Measurements from ENCODE around the gene CALN1.
"Not testable (repeated sequence)": the region's sequence is repeated elsewhere in the genome, so short reads cannot be mapped to it uniquely, and the experiment has no call there.

Gene CALN1

GRCh38 chr7:72069263-72069662, 342.9 kb downstream of the CALN1 start:
- no peak overlapping the region for H3K4me3 ChIP-seq (ENCODE audit: low read length)
- no peaks in the 10 kb centered on the region for H3K9me3 ChIP-seq (ENCODE audit: insufficient read depth, low read length)
- H3K27me3 ChIP-seq (ENCODE audit: low read depth, low read length), result no peaks in the 10 kb centered on the region
- H3K79me2 ChIP-seq (ENCODE audit: low read length), result no peaks in the 10 kb centered on the region
- H3K27ac ChIP-seq (ENCODE audit: low read length), result no peak overlapping the region
- no peak overlapping the region for H3K9ac ChIP-seq (ENCODE audit: low read length)
- H3K4me1 ChIP-seq (ENCODE audit: low read length), result no peaks in the 10 kb centered on the region
- H3K36me3 ChIP-seq (replicated peaks; ENCODE audit: low read depth, low read length), result no peaks in the 10 kb centered on the region
- no peak overlapping the region for H2AFZ ChIP-seq (ENCODE audit: low read depth, low read length)
- H4K20me1 ChIP-seq (ENCODE audit: insufficient read depth, low read length), result no peaks in the 10 kb centered on the region
- TF ChIP-seq CTCF (IDR thresholded peaks at IDR 0.05; ENCODE audit: low read depth, low read length), result no peak
- TF ChIP-seq EZH2phosphoT487 (IDR thresholded peaks at IDR 0.05; ENCODE audit: low read depth), result no peak
- no peak overlapping the region for H3K4me2 ChIP-seq (ENCODE audit: low read length)

- H3K4me2 ChIP-seq (ENCODE audit: low read length); H3K9me3 ChIP-seq (ENCODE audit: insufficient read depth, low read length); H3K36me3 ChIP-seq (replicated peaks; ENCODE audit: low read depth, low read length); H3K79me2 ChIP-seq (ENCODE audit: low read length); H2AFZ ChIP-seq (ENCODE audit: low read depth, low read length); H3K27me3 ChIP-seq (ENCODE audit: low read depth, low read length); H3K4me3 ChIP-seq (ENCODE audit: low read length); H3K4me1 ChIP-seq (ENCODE audit: low read length); H3K27ac ChIP-seq (ENCODE audit: low read length); H4K20me1 ChIP-seq (ENCODE audit: insufficient read depth, low read length); H3K9ac ChIP-seq (ENCODE audit: low read length): not testable (repeated sequence)
Observed at GRCh38 chr7:72065764-72066163, 346.4 kb downstream of the CALN1 start.

GRCh38 chr7:72064916-72065315, 347.2 kb downstream of the CALN1 start:
- TF ChIP-seq EZH2phosphoT487 (IDR thresholded peaks at IDR 0.05; ENCODE audit: low read depth) (no peak), CTCF (IDR thresholded peaks at IDR 0.05; ENCODE audit: low read depth, low read length) (no peak)
- Histone ChIP-seq H3K79me2 (ENCODE audit: low read length) (no peaks in the 10 kb centered on the region), H3K9ac (ENCODE audit: low read length) (no peak overlapping the region), H3K4me1 (ENCODE audit: low read length) (no peaks in the 10 kb centered on the region), H2AFZ (ENCODE audit: low read depth, low read length) (no peak overlapping the region), H3K36me3 (replicated peaks; ENCODE audit: low read depth, low read length) (no peaks in the 10 kb centered on the region), H3K27ac (ENCODE audit: low read length) (no peak overlapping the region), H3K27me3 (ENCODE audit: low read depth, low read length) (no peaks in the 10 kb centered on the region), H3K4me3 (ENCODE audit: low read length) (no peak overlapping the region), H4K20me1 (ENCODE audit: insufficient read depth, low read length) (no peaks in the 10 kb centered on the region), H3K9me3 (ENCODE audit: insufficient read depth, low read length) (no peaks in the 10 kb centered on the region), H3K4me2 (ENCODE audit: low read length) (no peak overlapping the region)

GRCh38 chr7:72063330-72063729, 348.8 kb downstream of the CALN1 start:
- no peak overlapping the region for H3K9ac ChIP-seq (ENCODE audit: low read length)
- no peaks in the 10 kb centered on the region for H4K20me1 ChIP-seq (ENCODE audit: insufficient read depth, low read length)
- H2AFZ ChIP-seq (ENCODE audit: low read depth, low read length), result no peak overlapping the region
- H3K27me3 ChIP-seq (ENCODE audit: low read depth, low read length), result no peaks in the 10 kb centered on the region
- TF ChIP-seq EZH2phosphoT487 (IDR thresholded peaks at IDR 0.05; ENCODE audit: low read depth), result no peak
- TF ChIP-seq CTCF (IDR thresholded peaks at IDR 0.05; ENCODE audit: low read depth, low read length), result no peak
- no peak overlapping the region for H3K4me3 ChIP-seq (ENCODE audit: low read length)
- H3K36me3 ChIP-seq (replicated peaks; ENCODE audit: low read depth, low read length), result no peaks in the 10 kb centered on the region
- no peaks in the 10 kb centered on the region for H3K9me3 ChIP-seq (ENCODE audit: insufficient read depth, low read length)
- no peak overlapping the region for H3K27ac ChIP-seq (ENCODE audit: low read length)
- H3K79me2 ChIP-seq (ENCODE audit: low read length), result no peaks in the 10 kb centered on the region
- no peak overlapping the region for H3K4me2 ChIP-seq (ENCODE audit: low read length)
- no peaks in the 10 kb centered on the region for H3K4me1 ChIP-seq (ENCODE audit: low read length)

GRCh38 chr7:72062666-72063065, 349.5 kb downstream of the CALN1 start:
- no peak overlapping the region for H3K4me3 ChIP-seq (ENCODE audit: low read length)
- TF ChIP-seq EZH2phosphoT487 (IDR thresholded peaks at IDR 0.05; ENCODE audit: low read depth) (no peak), CTCF (IDR thresholded peaks at IDR 0.05; ENCODE audit: low read depth, low read length) (no peak)
- H3K36me3 ChIP-seq (replicated peaks; ENCODE audit: low read depth, low read length), result no peaks in the 10 kb centered on the region
- no peak overlapping the region for H3K4me2 ChIP-seq (ENCODE audit: low read length)
- H4K20me1 ChIP-seq (ENCODE audit: insufficient read depth, low read length), result no peaks in the 10 kb centered on the region
- H3K27ac ChIP-seq (ENCODE audit: low read length), result no peak overlapping the region
- no peak overlapping the region for H3K9ac ChIP-seq (ENCODE audit: low read length)
- H3K27me3 ChIP-seq (ENCODE audit: low read depth, low read length), result no peaks in the 10 kb centered on the region
- H2AFZ ChIP-seq (ENCODE audit: low read depth, low read length), result no peak overlapping the region
- no peaks in the 10 kb centered on the region for H3K4me1 ChIP-seq (ENCODE audit: low read length)
- no peaks in the 10 kb centered on the region for H3K9me3 ChIP-seq (ENCODE audit: insufficient read depth, low read length)
- no peaks in the 10 kb centered on the region for H3K79me2 ChIP-seq (ENCODE audit: low read length)
